ENCODE results near the gene ZC3HAV1. TPM values are rescaled to one million over a fixed set of nuclear protein-coding genes. Genes with fewer than 3 reads are reported as not detected.
A peak's percentile ranks its signal among the peaks of the same experiment; 100 is the strongest.
"Not testable (repeated sequence)": the region's sequence is repeated elsewhere in the genome, so short reads cannot be mapped to it uniquely, and the experiment has no call there.

Gene ZC3HAV1
- total and polyA plus RNA-seq, 10 of the 15 experiments (the other 5 are each of a cell fraction or from before 2014, with no cell fraction given): 18.5 to 55.3 (median 44.7) TPM

GRCh38 chr7:139132887-139133286, 23.4 kb upstream of the ZC3HAV1 start (continued):
- no peak for TF ChIP-seq ZNF592 (IDR thresholded peaks at IDR 0.05)

GRCh38 chr7:139131601-139132041, 22.1 kb upstream of the ZC3HAV1 start:
- no peaks in the 10 kb centered on the region for H3K9me3 ChIP-seq (replicated peaks; ENCODE audit: control insufficient read depth, insufficient read depth, low read length)
- peak overlapping the region; percentile 9; the same call in 1 of the 2 replicates for H3K27ac ChIP-seq (ENCODE audit: control insufficient read depth, insufficient read depth)
- intact Hi-C loops (cut with micrococcal nuclease; ENCODE audit: unreplicated experiment) (loop anchor here (2.0 to 5.0 kb wide), 2 partner anchors 23 to 101 kb away; partner anchors contain the start of genes UBN2 and ZC3HAV1), in situ Hi-C loops (cut with MboI) (no loop called here)
- DNase-seq (ENCODE audit: low read depth, low spot score): no peak
- 0 out of 2 replicates have a peak, but pooled peaks have one; percentile 32 for TF ChIP-seq RUNX3 (IDR thresholded peaks at IDR 0.05; ENCODE audit: low read length)
- TF ChIP-seq HDGF (IDR thresholded peaks at IDR 0.05): no peak
- TF ChIP-seq SUPT20H (IDR thresholded peaks at IDR 0.05; ENCODE audit: borderline replicate concordance, control insufficient read depth, low read depth, low read length): no peak
- TF ChIP-seq NFIC (IDR thresholded peaks at IDR 0.05; ENCODE audit: low read depth, low read length): peak; percentile 46; the same call in 1 of the 2 replicates
- TF ChIP-seq PML (IDR thresholded peaks at IDR 0.05; ENCODE audit: low read length): no peak
- no peak for TF ChIP-seq HDAC2 (IDR thresholded peaks at IDR 0.05)
- peak; percentile 28; the same call in 1 of the 2 replicates for TF ChIP-seq SPI1 (IDR thresholded peaks at IDR 0.05; ENCODE audit: borderline replicate concordance, insufficient read depth, low read depth, low read length)
- TF ChIP-seq CREB1 (IDR thresholded peaks at IDR 0.05; ENCODE audit: low read depth): peak; percentile 42; the same call in 1 of the 2 replicates
- ChIA-PET RAD21 (ENCODE audit: unreplicated experiment) (interaction anchor here (1.2 kb wide), 1 partner anchor 245 kb away, joined by 4 read pairs; no protein-coding TSS in a partner anchor), POLR2A (no interaction called here), SMC1A (ENCODE audit: uncharacterized antibody, unreplicated experiment) (interaction anchor here (1.2 to 4.5 kb wide), 2 partner anchors 11 to 13 kb away, joined by 3 to 20 read pairs; no protein-coding TSS in a partner anchor), CTCF (interaction anchor here (3.8 kb wide), 1 partner anchor 14 kb away, joined by 13 read pairs; no protein-coding TSS in a partner anchor)
- 64% methylated on average over 2 of the region's 2 CpGs for WGBS (ENCODE audit: insufficient coverage, insufficient replicate concordance, low lambda C conversion rate, missing lambda C conversion rate)
- peak; percentile 66 for FAIRE-seq
- H3K9ac ChIP-seq (ENCODE audit: control insufficient read depth, insufficient read depth, low read length): no peak overlapping the region
- no peaks in the 10 kb centered on the region for H4K20me1 ChIP-seq (ENCODE audit: control insufficient read depth, insufficient read depth)
- H3K4me3 ChIP-seq: no peak overlapping the region
- H3K4me1 ChIP-seq (ENCODE audit: control insufficient read depth, insufficient read depth, low read length): peaks cover 20% of the 10 kb centered on the region; the same call in 1 of the 2 replicates
- no peaks in the 10 kb centered on the region for H3K79me2 ChIP-seq (ENCODE audit: control insufficient read depth, insufficient read depth, low read length)
- peak; percentile 35 for ATAC-seq
- no peaks in the 10 kb centered on the region for H3K36me3 ChIP-seq (ENCODE audit: control insufficient read depth in 2 of 2, insufficient read depth in 2 of 2, low read length in 1 of 2)
- no TSS peak for BruUV-seq (replicated peaks)
- H2AFZ ChIP-seq (ENCODE audit: control insufficient read depth, low read depth, low read length): peak overlapping the region; percentile 40
- no peaks in the 10 kb centered on the region for H3K27me3 ChIP-seq (replicated peaks in 1 of 2; ENCODE audit: control insufficient read depth in 2 of 2, insufficient read depth in 2 of 2, low read length in 1 of 2)
- peak overlapping the region; percentile 39; the same call in 1 of the 2 replicates for H3K4me2 ChIP-seq (ENCODE audit: control insufficient read depth, insufficient read depth)

- H3K27ac ChIP-seq (ENCODE audit: control insufficient read depth, insufficient read depth); H3K9ac ChIP-seq (ENCODE audit: control insufficient read depth, insufficient read depth, low read length); H3K27me3 ChIP-seq (replicated peaks in 1 of 2; ENCODE audit: control insufficient read depth in 2 of 2, insufficient read depth in 2 of 2, low read length in 1 of 2); H3K4me2 ChIP-seq (ENCODE audit: control insufficient read depth, insufficient read depth); CTCF ChIA-PET; H3K79me2 ChIP-seq (ENCODE audit: control insufficient read depth, insufficient read depth, low read length); POLR2A ChIA-PET; RAD21 ChIA-PET (ENCODE audit: unreplicated experiment); H2AFZ ChIP-seq (ENCODE audit: control insufficient read depth, low read depth, low read length); H4K20me1 ChIP-seq (ENCODE audit: control insufficient read depth, insufficient read depth); H3K9me3 ChIP-seq (replicated peaks; ENCODE audit: control insufficient read depth, insufficient read depth, low read length); in situ Hi-C loops (cut with MboI); H3K36me3 ChIP-seq (ENCODE audit: control insufficient read depth in 2 of 2, insufficient read depth in 2 of 2, low read length in 1 of 2); ATAC-seq; H3K4me3 ChIP-seq; SMC1A ChIA-PET (ENCODE audit: uncharacterized antibody, unreplicated experiment); FAIRE-seq; BruUV-seq (replicated peaks); DNase-seq (ENCODE audit: low read depth, low spot score): not testable (repeated sequence)
- intact Hi-C loops (cut with micrococcal nuclease; ENCODE audit: unreplicated experiment): loop anchor here (5.0 kb wide), 1 partner anchor 102 kb away; the partner anchor contains the start of gene UBN2
- H3K4me1 ChIP-seq (ENCODE audit: control insufficient read depth, insufficient read depth, low read length): peaks cover 25% of the 10 kb centered on the region
- 100% methylated on average over 2 of the region's 2 CpGs for WGBS (ENCODE audit: insufficient coverage, insufficient replicate concordance, low lambda C conversion rate, missing lambda C conversion rate)
Measured at GRCh38 chr7:139129814-139130213, 20.3 kb upstream of the ZC3HAV1 start.

All from GM12878 (cell line).